Spleen (tissue), 7 donors: ENCODE results near the gene OR4C3.

ENCODE experiments used
- CTCF ChIP-seq, 11 experiments: fragments of 200-600 bp in 7 of 11; fragments of 450-650 bp in 4 of 11; sonication (generic) in 4 of 11; IDR thresholded peaks in 8 of 11; conservative IDR thresholded peaks in 3 of 11; 1 replicate in 7 of 11; 2 replicates in 4 of 11; pipeline versions ENCODE4 v1.4.0 to v1.8.0; 2016 to 2021; ENCODE audit warnings: antibody characterized with exemption in 11 of 11, inconsistent platforms in 4 of 11, mild to moderate bottlenecking in 1 of 11
- POLR2AphosphoS5 ChIP-seq, 3 donors: sonication (generic); formaldehyde crosslinking; IDR thresholded peaks; one replicate each; pipeline ENCODE4 v1.5.1; 2017; ENCODE audit warnings: antibody characterized with exemption in 3 of 3
- donor health status: DM: no; HTN: no; CAD: no; lungs with moderate emphysema.
- donor health status: DM: no; HTN: no; CAD: no.
- donor health status: DM: no; HTN: no; CAD: no.

- TF ChIP-seq CTCF (IDR thresholded peaks at IDR 0.05 in 8 of 11, conservative IDR thresholded peaks at IDR 0.05 in 3 of 11) (no peak), POLR2AphosphoS5 (IDR thresholded peaks at IDR 0.05) (no peak)
Measured at GRCh38 chr11:48354013-48354412, 29.3 kb downstream of the OR4C3 start.
